Ramos (cell line): Measurements from ENCODE around the gene LUC7L3.
"Not testable (repeated sequence)": the region's sequence is repeated elsewhere in the genome, so short reads cannot be mapped to it uniquely, and the experiment has no call there.

Source experiments
- in situ Hi-C: fragments of 300-500 bp; cut with MboI; formaldehyde crosslinking; loops from one replicate; pipeline ENCODE4 v1.14.3; 2022; ENCODE audit warnings: low sequenced_read_pairs; ENCODE audit not compliant: unreplicated experiment

LUC7L3 gene

DNA sequence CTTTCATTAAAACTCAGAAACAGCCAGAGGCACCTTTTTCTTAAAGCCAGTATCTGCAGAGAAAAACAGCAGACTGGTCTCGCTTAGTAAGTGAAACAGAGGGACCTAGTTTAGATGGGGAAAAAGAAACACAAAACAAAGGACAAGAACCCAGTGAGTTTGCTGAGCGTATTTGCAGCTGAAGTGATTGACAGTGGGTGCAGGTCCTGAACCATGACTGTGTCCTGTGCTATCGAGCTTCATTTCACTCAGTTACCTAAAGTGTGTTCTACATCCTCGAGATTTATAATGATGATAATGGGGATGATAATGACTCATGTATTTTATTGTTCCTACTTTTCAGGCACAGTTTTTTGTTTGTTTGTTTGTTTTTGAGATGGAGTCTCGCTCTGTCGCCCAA lies 84.3 kb downstream of the LUC7L3 start:
- in situ Hi-C loops: no loop called here

DNA sequence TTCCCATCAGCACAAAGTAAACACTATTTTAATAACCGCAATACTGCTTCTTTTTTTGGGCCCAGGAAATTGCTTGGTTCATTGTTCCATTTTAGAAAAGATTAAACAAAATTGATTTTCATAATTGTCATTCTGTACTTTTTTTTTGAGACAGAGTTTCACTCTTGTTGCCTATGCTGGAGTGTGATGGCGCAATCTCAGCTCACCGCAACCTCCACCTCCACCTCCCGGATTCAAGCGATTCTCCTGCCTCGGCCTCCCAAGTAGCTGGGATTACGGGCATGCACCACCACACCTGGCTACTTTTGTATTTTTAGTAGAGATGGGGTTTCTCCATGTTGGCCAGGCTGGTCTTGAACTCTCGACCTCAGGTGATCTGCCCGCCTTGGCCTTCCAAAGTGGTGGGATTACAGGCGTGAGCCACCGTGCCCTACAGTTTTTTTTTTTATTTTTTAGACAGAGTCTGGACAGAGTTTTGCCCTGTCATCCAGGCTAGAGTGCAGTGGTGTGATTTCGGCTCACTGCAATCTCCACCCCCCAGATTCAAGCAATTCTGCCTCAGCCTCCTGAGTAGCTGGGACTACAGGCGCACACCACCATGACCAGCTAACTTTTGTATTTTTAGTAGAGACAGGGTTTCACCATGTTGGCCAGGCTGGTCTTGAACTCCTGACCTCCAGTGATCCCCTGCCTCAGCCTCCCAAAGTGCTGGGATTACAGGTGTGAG lies 85.5 kb downstream of the LUC7L3 start:
- in situ Hi-C loops: not testable (repeated sequence)

- in situ Hi-C loops: no loop called here
These were observed 86.1 kb downstream of the LUC7L3 start for GRCh38 chr17:50805486-50805885.
